A549 (cell line): ENCODE results near the gene PIM3. TPM values are rescaled to one million over a fixed set of nuclear protein-coding genes. Genes with fewer than 3 reads are reported as not detected.

Experiments
- ATAC-seq, 2 experiments: fragments of 200-7000 bp in 1 of 2; fragments of >200 bp in 1 of 2; cut with Nextera tagmentation in 1 of 2; cut with Tn5 transposase in 1 of 2; 3 replicates each; pipeline versions ENCODE4 v1.8.0 to v1.9.1; 2018 to 2020; ENCODE audit warnings: mild to moderate bottlenecking in 1 of 2, moderate library complexity in 1 of 2
- CTCF ChIA-PET: fragments of 300-600 bp; sonication (Branson Sonifier 250); formaldehyde crosslinking; extraction: SDS; loops from one replicate; lab custom pipeline; 2021; ENCODE audit warnings: antibody characterized with exemption, inconsistent platforms; lab: Yijun Ruan, JAX
- POLR2A ChIA-PET: fragments of 350-600 bp; formaldehyde crosslinking; extraction: SDS; loops from one replicate; lab custom pipeline; 2021; ENCODE audit warnings: antibody characterized with exemption, inconsistent platforms; lab: Yijun Ruan, JAX
- DNase-seq, 2 experiments: peaks; one replicate each; pipeline versions ENCODE4 v3.0.0 to v3.0.0-alpha.2; 2011 to 2016; ENCODE audit warnings: low read depth in 1 of 2, low spot score in 1 of 2
- FAIRE-seq: peaks from 2 replicates; lab custom pipeline; 2011; peaks lifted over from hg19 to GRCh38; lab: Jason Lieb, UNC
- H3K27ac ChIP-seq, 2 experiments: fragments of >200 bp; sonication (Bioruptor Twin); formaldehyde crosslinking; 3 replicates each; pipeline ENCODE4 v1.5.1; 2016 to 2017
- H3K4me1 ChIP-seq: fragments of >200 bp; sonication (Bioruptor Twin); formaldehyde crosslinking; 3 replicates; pipeline ENCODE4 v1.6.1; 2016
- H3K4me2 ChIP-seq: fragments of >200 bp; sonication (Bioruptor Twin); formaldehyde crosslinking; 3 replicates; pipeline ENCODE4 v1.6.1; 2016
- H3K4me3 ChIP-seq: fragments of >200 bp; sonication (Bioruptor Twin); formaldehyde crosslinking; 3 replicates; pipeline ENCODE4 v1.5.1; 2016
- H3K9me3 ChIP-seq: fragments of >200 bp; sonication (Bioruptor Twin); formaldehyde crosslinking; 3 replicates; pipeline ENCODE4 v1.6.1; 2016
- ATOH8 ChIP-seq: fragments of 250-450 bp; sonication (Bioruptor Pico); IDR thresholded peaks from 2 replicates; pipeline ENCODE4 v1.5.0; 2020; ENCODE audit warnings: low read depth, mild to moderate bottlenecking, moderate library complexity
- BCL3 ChIP-seq: fragments of >200 bp; sonication (Bioruptor Twin); formaldehyde crosslinking; IDR thresholded peaks from 3 replicates; pipeline ENCODE4 v1.6.1; 2016
- CBX8 ChIP-seq: fragments of 200-600 bp; sonication (generic); IDR thresholded peaks from 2 replicates; pipeline ENCODE4 v1.6.1; 2016
- CHD4 ChIP-seq: fragments of 200-600 bp; sonication (generic); IDR thresholded peaks from 2 replicates; pipeline ENCODE4 v1.6.1; 2016; ENCODE audit warnings: antibody characterized with exemption, mild to moderate bottlenecking, borderline replicate concordance
- ESRRA ChIP-seq: fragments of 150-350 bp; IDR thresholded peaks from 2 replicates; pipeline ENCODE4 v1.6.1; 2014; ENCODE audit warnings: mild to moderate bottlenecking, low read length, borderline replicate concordance
- HDAC2 ChIP-seq: fragments of 200-600 bp; sonication (generic); IDR thresholded peaks from 2 replicates; pipeline ENCODE4 v1.6.1; 2016
- HEYL ChIP-seq: fragments of 250-450 bp; sonication (Bioruptor Pico); IDR thresholded peaks from 2 replicates; pipeline ENCODE4 v1.8.0; 2021; ENCODE audit warnings: mild to moderate bottlenecking, moderate library complexity
- HOXB13 ChIP-seq: fragments of 250-450 bp; sonication (Bioruptor Pico); IDR thresholded peaks from 2 replicates; pipeline ENCODE4 v1.5.0; 2020; ENCODE audit warnings: low read depth, mild to moderate bottlenecking, moderate library complexity
- JUN ChIP-seq, 2 experiments: fragments of >200 bp; sonication (Bioruptor Twin); formaldehyde crosslinking; IDR thresholded peaks; 2 replicates in 1 of 2; 3 replicates in 1 of 2; pipeline ENCODE4 v1.6.1; 2016 to 2017
- KDM1A ChIP-seq: fragments of 200-600 bp; sonication (generic); IDR thresholded peaks from 2 replicates; pipeline ENCODE4 v1.6.1; 2016; ENCODE audit warnings: low read depth, mild to moderate bottlenecking
- MAFK ChIP-seq: fragments of 450-650 bp; IDR thresholded peaks from 2 replicates; pipeline ENCODE4 v1.6.1; 2014; ENCODE audit not compliant: partially characterized antibody
- MAX ChIP-seq: IDR thresholded peaks from 2 replicates; pipeline ENCODE4 v1.6.1; 2012
- NFE2L2 ChIP-seq: fragments of 150-350 bp; conservative IDR thresholded peaks from 2 replicates; pipeline ENCODE4 v1.6.1; 2014; ENCODE audit warnings: low read length
- NR3C1 ChIP-seq: fragments of >200 bp; sonication (Bioruptor Twin); formaldehyde crosslinking; IDR thresholded peaks from 3 replicates; pipeline ENCODE4 v1.6.1; 2017
- PHF8 ChIP-seq: fragments of 200-600 bp; sonication (generic); IDR thresholded peaks from 2 replicates; pipeline ENCODE4 v1.6.1; 2016; ENCODE audit warnings: low read depth, mild to moderate bottlenecking, antibody characterized with exemption, moderate library complexity, borderline replicate concordance
- POLR2AphosphoS2 ChIP-seq: conservative IDR thresholded peaks from 2 replicates; pipeline ENCODE4 v1.6.1; 2012; ENCODE audit warnings: low read length, improper control_type of control experiment, inconsistent platforms
- REST ChIP-seq: fragments of 200-600 bp; sonication (generic); IDR thresholded peaks from 2 replicates; pipeline ENCODE4 v1.6.1; 2016; ENCODE audit warnings: antibody characterized with exemption, mild to moderate bottlenecking, moderate library complexity
- TFCP2L1 ChIP-seq: fragments of 250-450 bp; sonication (Bioruptor Pico); IDR thresholded peaks from 2 replicates; pipeline ENCODE4 v1.5.0; 2021; ENCODE audit warnings: mild to moderate bottlenecking
- ZFP36 ChIP-seq: fragments of 450-650 bp; IDR thresholded peaks from 2 replicates; pipeline ENCODE4 v1.6.1; 2014; ENCODE audit warnings: borderline replicate concordance; ENCODE audit not compliant: partially characterized antibody
- WGBS: methylation state at CpG from one replicate; pipeline ENCODE4 v1.1.6; 2017; ENCODE audit errors: missing lambda C conversion rate; 5-methylcytosine and 5-hydroxymethylcytosine counted together
- polyA plus RNA-seq, 4 experiments: library from polyadenylated mRNA; depleted of rRNA in 3 of 4; stranded (reverse); fragments of >200 nt; fragmentation: RNase III in 1 of 4; extraction: RNeasy Plus Mini Kit Qiagen cat#74134 plus additional on column Dnase treatment in 1 of 4; gene quantifications; 2 replicates in 3 of 4; 3 replicates in 1 of 4; pipeline ENCODE4 v1.2.3, GENCODE V29; 2011 to 2017

PIM3 gene
- polyA plus RNA-seq, 2 of the 4 experiments (the other 2 are of a cell fraction): 4.4 to 11.3 TPM

GRCh38 chr22:50004918-50005317 lies 44.3 kb downstream of the PIM3 start:
- H3K27ac ChIP-seq: no peak overlapping the region
- WGBS: 62% methylated on average over 4 of the region's 4 CpGs
- H3K4me2 ChIP-seq: no peak overlapping the region
- H3K4me3 ChIP-seq: no peak overlapping the region
- no peak for FAIRE-seq
- no peak for ATAC-seq
- DNase-seq: no peak
- H3K9me3 ChIP-seq: no peaks in the 10 kb centered on the region
- ChIA-PET CTCF (interaction anchor here (2.4 to 2.8 kb wide), 2 partner anchors 11 to 26 kb away, joined by 10 to 16 read pairs; no protein-coding TSS in a partner anchor), POLR2A (no interaction called here)
- TF ChIP-seq NR3C1: no peak
- no peak for TF ChIP-seq HEYL (CRISPR knock-in tag)
- no peak for TF ChIP-seq ATOH8
- no peak for TF ChIP-seq MAFK
- 0 out of 3 replicates have a peak, but pooled peaks cover 4% of the 10 kb centered on the region for H3K4me1 ChIP-seq

DNA sequence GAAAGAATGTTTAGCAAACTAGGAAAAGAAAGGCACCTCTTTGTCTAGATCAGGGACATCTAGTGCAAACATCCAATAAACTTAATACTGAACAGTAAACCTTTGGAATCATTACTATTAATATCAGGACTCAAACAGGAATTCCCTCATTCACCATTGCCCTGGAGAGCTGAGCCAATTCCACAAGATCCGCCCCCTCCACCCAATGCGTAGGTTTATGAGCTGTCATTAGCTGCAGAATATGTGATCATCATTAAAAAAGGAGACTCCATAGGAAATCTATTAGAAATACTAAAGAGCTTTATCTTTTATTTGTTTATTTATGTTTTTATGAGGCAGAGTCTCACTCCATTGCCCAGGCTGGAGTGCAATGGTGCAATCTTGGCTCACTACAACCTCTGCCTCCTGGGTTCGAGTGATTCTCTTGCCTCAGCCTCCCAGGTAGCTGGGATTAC lies 46.5 kb downstream of the PIM3 start:
- no peak overlapping the region for H3K4me2 ChIP-seq
- DNase-seq (no peak), ATAC-seq (no peak), FAIRE-seq (no peak)
- 81% methylated on average over 3 of the region's 3 CpGs for WGBS
- H3K27ac ChIP-seq: no peak overlapping the region
- H3K4me1 ChIP-seq: 0 out of 3 replicates have a peak, but pooled peaks cover 4% of the 10 kb centered on the region
- TF ChIP-seq ZFP36 (no peak), HOXB13 (CRISPR knock-in tag) (no peak), REST (no peak), ATOH8 (no peak), ESRRA (no peak), BCL3 (no peak), MAX (no peak), NFE2L2 (no peak), HDAC2 (no peak), PHF8 (no peak), CBX8 (no peak), KDM1A (no peak), JUN (IDR thresholded peaks at IDR 0.05) (no peak), POLR2AphosphoS2 (no peak), CHD4 (no peak), TFCP2L1 (CRISPR knock-in tag) (no peak)
- CTCF ChIA-PET: interaction anchor here (0.9 to 1.2 kb wide), 2 partner anchors 24 to 76 kb away, joined by 3 to 5 read pairs; no protein-coding TSS in a partner anchor
- POLR2A ChIA-PET: no interaction called here
- H3K4me3 ChIP-seq: no peak overlapping the region
- no peaks in the 10 kb centered on the region for H3K9me3 ChIP-seq
